ENCODE data around the gene DYNLT2.

DYNLT2 gene
- total RNA-seq: 0.37 to 3.0 (median 1.3) reads per million in 18 experiments

GRCh38 chr6:169751242-169752073, at the start of gene DYNLT2, which contains the start of gene ERMARD:
TSS of gene DYNLT2 (minus strand) at chr6:169751572. CDS start at chr6:169751458, 114 bp downstream.
TSS of gene ERMARD (plus strand) at chr6:169751622. CDS start at chr6:169751658, 36 bp downstream.
- DNase-seq: peak; percentile 96 to 97

GRCh38 chr6:169800668-169801395, 49.5 kb upstream of the DYNLT2 start:
- peak in 1 of 2 donors; percentile 11 for DNase-seq

DNA sequence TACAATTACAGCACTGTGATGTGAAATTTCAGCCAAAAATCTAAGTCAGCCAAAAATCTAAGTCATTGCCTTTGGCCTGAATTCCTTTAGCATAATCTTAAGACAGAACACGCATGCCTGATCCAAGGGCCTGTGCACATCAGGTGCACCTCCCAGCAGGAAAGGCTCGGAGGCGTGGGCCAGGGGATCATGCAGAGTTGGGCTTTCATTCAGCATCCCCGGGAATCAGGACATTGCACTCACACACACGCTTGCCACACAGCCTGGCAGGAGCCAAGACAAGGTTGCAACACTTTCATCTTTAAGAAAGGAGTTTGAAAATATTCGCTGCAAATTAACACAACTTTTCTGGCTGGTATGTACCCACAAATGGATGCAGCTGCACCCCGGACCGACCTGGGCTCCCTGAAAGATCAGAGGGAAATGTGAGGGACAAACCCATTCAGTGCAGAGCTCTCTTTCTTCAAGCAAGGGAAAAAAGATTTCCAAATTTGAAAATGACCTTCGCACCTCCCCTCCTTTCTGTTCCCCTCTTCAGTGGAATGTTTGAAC, 48.8 kb upstream of the DYNLT2 start:
- DNase-seq: no peak

GRCh38 chr6:169799474-169799926, 48.1 kb upstream of the DYNLT2 start:
- no peak for DNase-seq

DNA sequence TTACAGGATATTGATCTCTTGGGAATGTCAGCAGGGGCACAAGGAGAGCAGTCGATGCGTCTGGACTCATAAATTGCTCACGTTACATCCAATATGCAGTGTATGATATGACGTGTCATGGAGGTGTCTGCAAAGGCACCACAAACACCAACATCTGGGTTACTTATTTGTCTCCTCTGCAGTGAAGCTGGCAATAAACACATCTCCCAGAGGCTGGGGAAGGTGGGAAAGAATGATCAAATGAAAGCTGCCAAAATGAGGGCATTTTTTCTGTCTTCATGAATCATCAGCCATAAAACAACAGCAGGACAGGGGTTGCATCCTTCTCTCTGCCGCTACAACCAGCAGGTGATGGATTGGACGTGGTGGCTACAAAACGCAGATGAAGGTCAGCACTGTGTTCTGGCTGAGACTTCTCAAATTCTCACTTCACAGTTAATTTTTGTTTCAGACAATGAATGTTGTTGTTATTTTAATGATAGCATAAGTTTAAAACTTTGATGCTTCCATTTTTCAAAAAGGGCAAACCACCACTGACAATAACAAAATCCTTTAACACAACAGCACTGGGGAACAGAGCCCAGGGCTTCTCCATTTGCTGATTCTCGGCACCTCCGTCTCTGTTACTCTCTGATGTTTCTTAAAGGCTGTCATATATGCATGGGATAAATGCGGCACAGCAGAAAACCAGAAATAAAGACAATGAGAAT, 47.5 kb upstream of the DYNLT2 start:
- no peak for DNase-seq

GRCh38 chr6:169795196-169795595, 43.8 kb upstream of the DYNLT2 start:
- no peak for DNase-seq

DNA sequence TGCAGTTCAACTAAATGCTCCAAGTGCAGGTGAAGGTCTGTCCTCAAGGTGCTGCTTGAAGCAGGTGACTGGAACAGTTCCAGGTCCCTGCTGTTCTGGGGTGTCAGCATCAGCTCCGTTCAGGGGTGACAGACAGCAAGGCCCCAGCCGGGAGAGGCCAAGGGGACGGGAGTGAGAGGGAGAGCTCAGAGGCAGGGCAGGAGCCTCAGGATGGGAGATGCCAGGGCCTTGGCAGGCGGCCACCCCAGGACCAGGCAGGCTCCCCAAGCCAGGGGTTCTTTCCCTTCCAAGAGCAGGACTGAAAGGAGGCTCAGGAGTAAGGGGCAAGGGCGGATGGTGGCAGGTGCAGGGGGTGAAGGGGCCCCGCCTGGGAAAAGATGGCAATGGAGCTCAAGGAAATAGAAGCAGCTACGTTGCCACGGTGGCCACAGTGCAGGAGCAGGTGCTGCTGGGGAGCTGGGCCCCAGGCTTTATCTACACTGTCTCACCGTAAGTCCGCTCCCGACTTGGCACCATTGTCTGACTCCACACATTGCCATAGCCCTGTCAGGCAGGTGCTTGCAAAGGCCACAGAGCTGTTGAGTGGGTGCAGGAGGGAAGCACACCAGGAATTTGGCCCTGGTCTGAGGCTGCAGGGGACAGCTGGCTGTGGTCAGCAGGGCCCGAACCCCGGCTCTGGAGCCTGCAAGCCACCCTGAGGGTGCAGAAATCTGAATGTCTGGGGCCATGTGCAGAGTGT, 43.1 kb upstream of the DYNLT2 start:
- no peak for DNase-seq

GRCh38 chr6:169793408-169793807, 42.0 kb upstream of the DYNLT2 start:
- no peak for DNase-seq

DNA sequence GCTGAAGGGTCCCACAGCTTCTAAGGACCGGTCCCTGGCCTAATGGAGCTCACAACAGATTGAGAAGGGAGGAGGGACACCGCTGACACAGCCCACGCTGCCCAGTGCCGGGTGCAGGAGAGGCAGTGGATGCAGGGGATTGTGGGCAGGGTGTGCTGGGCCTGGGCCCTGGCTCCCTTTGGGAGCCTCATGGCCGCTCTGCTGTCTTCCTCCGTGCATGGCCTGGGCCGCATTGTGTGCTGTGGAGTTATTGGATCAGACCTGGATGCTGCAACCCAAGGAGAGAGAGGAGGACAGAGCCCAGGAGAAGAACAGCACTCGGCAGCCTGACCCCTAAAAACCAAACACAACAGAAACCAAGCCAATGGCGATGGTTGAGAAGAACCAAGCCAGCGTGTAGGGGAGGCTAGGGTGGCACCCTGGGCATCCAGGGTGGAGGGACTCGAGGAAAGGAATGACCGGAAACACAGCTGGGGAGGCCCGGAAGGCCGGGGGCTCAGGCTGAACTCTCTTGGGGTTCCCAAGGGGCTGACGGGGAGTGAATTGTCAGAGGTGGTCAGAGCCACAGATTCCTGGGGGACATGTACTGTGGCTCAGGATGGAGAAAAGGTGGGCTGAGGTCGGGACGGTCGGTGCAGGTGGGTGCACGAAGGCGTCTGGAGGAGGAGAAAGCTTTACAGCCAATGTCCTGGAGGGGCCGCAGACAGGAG, 41.1 kb upstream of the DYNLT2 start:
- DNase-seq: no peak

- DNase-seq: no peak
Observed at GRCh38 chr6:169791721-169792131, 40.4 kb upstream of the DYNLT2 start.

DNA sequence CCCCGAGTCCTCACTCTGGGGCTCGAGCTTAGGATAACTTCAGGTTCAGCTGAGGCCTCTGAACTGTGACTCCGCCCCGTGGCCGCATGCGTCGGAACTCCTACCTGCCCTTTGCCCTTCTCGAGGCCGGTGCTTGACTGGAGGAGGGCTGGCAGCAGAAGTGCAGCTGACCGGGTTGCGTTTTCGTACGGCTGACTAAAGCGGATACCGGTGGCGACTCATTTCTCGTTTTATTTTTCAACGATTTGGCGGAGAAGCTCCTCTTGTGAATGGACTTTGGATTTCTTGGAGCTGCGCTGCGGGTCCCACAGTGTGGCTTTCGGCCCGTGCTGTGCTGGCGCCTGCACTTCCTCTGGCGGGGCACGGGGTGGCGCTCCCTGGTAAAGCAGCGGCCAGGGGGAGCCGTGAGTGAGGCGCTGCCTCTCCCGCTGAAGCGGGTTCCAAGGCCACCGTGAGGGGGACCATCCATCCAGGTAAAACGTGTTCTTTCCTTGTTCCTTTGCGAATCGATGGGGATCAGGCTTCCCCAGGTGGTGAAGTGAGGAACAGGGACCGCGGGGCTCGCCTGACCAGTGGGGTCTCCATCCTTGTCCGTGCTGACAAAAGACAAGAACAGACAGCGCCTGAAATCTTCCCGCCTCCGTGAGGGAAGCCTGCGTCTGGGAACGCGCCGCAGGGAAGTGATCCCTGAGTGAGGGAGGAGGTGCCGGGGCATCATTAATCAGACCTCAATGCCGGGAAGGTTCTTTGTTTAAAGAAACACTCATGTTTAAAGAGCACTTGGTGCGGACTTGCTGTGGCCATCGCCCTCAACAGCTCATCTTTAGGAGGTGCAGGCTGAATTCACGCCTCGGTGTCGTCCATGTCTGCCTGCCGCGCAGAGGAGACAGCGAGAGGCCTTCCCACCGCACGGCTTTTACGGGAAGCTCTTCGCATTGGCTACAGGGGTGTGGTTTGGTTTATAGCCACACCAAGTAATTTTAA, 38.9 kb upstream of the DYNLT2 start:
- peak; percentile 43 to 51 for DNase-seq

DNA sequence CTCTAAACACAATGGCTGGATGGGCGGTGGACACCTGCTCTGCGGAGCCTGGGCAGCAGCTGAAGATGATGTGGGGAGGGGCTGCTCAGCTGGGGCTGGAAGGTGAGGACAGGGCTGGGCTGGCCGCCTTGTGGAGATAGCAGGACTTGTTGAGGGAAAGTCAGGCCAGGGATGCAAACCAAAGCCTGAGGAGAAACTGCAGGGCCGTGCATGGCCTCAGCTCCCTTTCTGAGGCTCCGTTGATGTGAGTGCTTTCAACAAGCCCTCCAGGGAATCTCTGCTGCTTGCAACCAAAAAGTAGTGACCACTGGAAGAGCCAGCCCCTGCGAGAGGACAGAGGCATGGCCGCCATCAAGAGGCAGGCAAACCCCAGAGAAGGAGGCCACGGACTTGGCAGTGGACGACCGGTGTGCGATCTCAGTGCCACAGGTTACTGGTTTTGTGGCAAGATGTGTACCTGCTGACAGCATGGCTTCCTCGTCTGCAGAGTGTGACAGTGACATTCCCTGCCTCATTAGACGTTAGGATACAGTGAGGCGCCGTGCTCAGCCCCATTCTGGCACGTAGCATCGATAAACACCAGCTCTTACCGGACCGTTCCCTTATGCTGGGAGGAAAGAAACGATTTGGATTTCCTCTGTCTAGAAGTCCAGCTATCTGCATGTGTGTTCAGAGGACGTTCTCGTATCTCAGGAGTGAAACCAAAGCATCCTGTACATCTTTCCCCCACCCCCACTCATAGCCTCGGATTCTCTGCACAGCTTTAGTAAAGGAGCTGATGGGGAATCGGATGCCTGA, 38.0 kb upstream of the DYNLT2 start:
- no peak for DNase-seq

GRCh38 chr6:169788809-169789145, 37.4 kb upstream of the DYNLT2 start:
- DNase-seq: no peak

GRCh38 chr6:169787797-169788196, 36.4 kb upstream of the DYNLT2 start:
- DNase-seq: no peak

- no peak for DNase-seq
Observed at GRCh38 chr6:169786349-169786748, 35.0 kb upstream of the DYNLT2 start.

- DNase-seq: no peak
Observed at GRCh38 chr6:169785566-169785965, 34.2 kb upstream of the DYNLT2 start.

DNA sequence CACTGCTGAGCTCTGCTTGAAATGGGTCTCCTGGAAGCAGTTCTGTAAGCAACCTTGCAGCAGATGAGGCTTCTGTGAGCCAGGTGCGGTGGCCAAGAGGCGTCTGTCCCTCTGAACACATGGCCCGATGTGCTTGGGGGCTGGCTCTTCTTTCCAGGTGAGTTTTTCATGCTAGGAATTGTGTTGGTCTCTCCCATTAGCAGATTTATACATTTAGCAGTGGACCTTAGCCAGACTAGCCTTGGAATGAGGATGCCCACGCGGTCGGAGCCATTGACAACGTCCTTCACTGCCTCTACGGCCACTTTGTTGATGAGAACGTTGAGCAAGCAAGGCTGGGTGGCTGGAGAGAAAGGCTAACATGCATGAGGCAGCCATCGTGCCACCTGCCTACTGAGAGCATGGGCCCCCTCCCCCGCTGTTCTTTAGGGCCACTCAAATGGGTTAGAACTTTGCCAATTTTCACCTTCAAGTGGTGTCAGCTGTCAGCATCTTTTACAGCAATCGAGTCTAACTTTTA, 33.5 kb upstream of the DYNLT2 start:
- DNase-seq: no peak

DNA sequence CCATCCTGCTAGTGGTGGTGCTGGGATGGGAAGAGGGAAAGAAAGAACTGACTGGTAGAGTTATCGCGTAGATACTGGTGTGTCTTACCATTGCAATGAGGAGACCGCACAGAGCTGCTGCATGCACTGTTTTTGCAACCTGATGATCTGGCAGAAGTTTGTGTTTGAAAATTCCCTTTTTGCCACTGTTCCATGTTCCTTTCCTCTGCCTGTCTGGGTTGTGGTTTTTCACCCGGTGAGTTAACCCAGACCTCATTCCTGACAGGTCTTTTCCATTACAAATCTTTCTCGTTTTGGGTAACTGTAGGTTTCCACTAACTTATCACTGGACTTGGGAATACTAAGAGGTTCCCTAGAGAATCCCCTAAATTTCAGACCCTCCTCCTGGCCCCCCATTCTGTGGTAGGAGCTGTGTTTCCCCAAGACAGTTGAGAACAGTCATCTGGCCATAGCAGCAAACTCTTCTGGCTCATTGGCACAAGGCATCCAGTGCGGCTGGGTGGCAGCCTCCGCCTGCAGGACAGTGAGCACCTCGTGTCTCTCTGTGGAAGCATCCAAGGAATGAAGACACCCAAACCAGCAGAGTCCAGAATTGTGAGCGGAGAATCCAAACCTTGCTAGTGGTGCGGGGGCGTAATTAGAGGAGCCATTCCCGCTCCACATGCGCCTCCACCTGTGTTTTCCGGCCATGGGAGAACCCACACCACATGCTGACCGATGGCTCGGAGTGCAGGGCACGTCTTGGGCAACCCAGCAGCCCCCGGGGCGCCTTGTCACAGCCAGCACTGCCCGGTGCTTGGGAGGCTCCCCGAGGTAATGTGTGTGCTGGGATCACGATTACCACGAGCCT, 32.8 kb upstream of the DYNLT2 start:
- no peak for DNase-seq

All from inflammatory macrophage (primary cell).